ENCODE data around the gene RILPL1. TPM values are rescaled to one million over a fixed set of nuclear protein-coding genes. Genes with fewer than 3 reads are reported as not detected.

Gene RILPL1
- total RNA-seq, 3 donors from 2014 or later = 14.4 to 15.1 (median 14.7) TPM

DNA sequence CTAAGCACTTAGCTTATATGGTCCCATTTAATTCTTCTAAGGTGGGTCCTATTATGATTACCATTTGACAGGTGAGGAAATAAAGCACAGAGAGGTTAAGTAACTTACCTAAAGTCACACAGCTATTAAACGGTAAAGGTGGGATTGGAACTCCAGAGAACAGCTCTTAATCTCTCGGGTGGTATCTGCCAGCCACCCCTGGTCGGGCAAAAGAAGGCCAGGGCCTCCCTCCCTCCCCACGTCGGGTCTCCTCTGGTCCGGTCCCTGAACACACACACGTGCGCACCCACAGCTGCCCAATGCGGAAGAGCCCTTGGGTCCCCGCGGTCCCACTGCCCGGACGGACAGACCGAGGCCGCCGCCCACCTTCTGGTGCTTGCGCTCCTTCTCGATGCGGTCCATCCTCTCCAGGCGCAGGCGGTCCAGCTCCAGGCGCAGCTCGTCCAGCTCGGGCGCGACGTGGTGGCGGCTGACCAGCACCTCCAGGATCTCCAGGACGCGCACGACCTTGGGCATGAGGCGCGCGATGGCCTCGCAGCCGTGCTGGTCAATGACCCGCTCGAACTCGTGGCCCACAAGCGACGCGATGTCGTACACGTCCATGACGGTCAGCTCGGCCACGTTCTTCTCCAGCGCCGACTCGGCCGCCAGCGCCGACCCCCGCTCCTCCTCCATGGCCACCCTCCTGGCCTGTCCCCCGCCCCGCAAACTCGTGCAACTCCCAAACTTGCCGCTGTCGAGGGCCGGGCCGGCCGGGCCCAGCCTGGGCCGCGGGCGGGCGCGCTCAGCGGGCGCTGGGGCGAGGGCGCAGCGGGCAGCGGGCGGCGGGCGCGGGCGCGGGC is 490 bp downstream of the RILPL1 start:
- no peak for DNase-seq (ENCODE audit: low spot score in 2 of 2)
- H3K27me3 ChIP-seq = no peaks in the 10 kb centered on the region
- peaks cover 0 to 18% of the 10 kb centered on the region in 2 donors for H3K4me1 ChIP-seq
- H3K9me3 ChIP-seq = no peaks in the 10 kb centered on the region
- TF ChIP-seq, protein P1, sequence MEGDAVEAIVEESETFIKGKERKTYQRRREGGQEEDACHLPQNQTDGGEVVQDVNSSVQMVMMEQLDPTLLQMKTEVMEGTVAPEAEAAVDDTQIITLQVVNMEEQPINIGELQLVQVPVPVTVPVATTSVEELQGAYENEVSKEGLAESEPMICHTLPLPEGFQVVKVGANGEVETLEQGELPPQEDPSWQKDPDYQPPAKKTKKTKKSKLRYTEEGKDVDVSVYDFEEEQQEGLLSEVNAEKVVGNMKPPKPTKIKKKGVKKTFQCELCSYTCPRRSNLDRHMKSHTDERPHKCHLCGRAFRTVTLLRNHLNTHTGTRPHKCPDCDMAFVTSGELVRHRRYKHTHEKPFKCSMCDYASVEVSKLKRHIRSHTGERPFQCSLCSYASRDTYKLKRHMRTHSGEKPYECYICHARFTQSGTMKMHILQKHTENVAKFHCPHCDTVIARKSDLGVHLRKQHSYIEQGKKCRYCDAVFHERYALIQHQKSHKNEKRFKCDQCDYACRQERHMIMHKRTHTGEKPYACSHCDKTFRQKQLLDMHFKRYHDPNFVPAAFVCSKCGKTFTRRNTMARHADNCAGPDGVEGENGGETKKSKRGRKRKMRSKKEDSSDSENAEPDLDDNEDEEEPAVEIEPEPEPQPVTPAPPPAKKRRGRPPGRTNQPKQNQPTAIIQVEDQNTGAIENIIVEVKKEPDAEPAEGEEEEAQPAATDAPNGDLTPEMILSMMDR (IDR thresholded peaks at IDR 0.05) = no peak
- TF ChIP-seq POLR2AphosphoS5 (IDR thresholded peaks at IDR 0.05) = peak in 2 of 3 donors; percentile 17 to 24
- intact Hi-C loops (cut with DNase I; ENCODE audit: low total_unique reads) = no loop called here
- peak overlapping the region; percentile 70 to 99 (median 79) for H3K4me3 ChIP-seq
- H3K27ac ChIP-seq = peak overlapping the region; percentile 68 to 96
- no peaks in the 10 kb centered on the region for H3K36me3 ChIP-seq

GRCh38 chr12:123532019-123532418 is 1.5 kb downstream of the RILPL1 start:
- Histone ChIP-seq H3K36me3 (no peaks in the 10 kb centered on the region), H3K9me3 (no peaks in the 10 kb centered on the region), H3K4me3 (peak overlapping the region in 2 of 3 donors; percentile 79 to 99), H3K4me1 (peaks cover 0 to 18% of the 10 kb centered on the region in 2 donors), H3K27me3 (no peaks in the 10 kb centered on the region), H3K27ac (peak overlapping the region; percentile 68 to 96)
- no peak for DNase-seq (ENCODE audit: low spot score in 2 of 2)
- intact Hi-C loops (cut with DNase I; ENCODE audit: low total_unique reads) = no loop called here
- TF ChIP-seq POLR2A (IDR thresholded peaks at IDR 0.05) (no peak), POLR2AphosphoS5 (IDR thresholded peaks at IDR 0.05) (no peak)
- TF ChIP-seq, protein P1 (IDR thresholded peaks at IDR 0.05) = no peak

- H3K36me3 ChIP-seq = no peaks in the 10 kb centered on the region
- no peak overlapping the region for H3K4me3 ChIP-seq
- no peak for DNase-seq (ENCODE audit: low spot score in 2 of 2)
- H3K4me1 ChIP-seq = peaks cover 0 to 18% of the 10 kb centered on the region in 2 donors
- no peaks in the 10 kb centered on the region for H3K9me3 ChIP-seq
- TF ChIP-seq, protein P1 (IDR thresholded peaks at IDR 0.05) = no peak
- no peak for TF ChIP-seq POLR2AphosphoS5 (IDR thresholded peaks at IDR 0.05)
- no peak for TF ChIP-seq POLR2A (IDR thresholded peaks at IDR 0.05)
- intact Hi-C loops (cut with DNase I; ENCODE audit: low total_unique reads) = no loop called here
- peak overlapping the region; percentile 68 to 96 for H3K27ac ChIP-seq
- no peaks in the 10 kb centered on the region for H3K27me3 ChIP-seq
Measured at GRCh38 chr12:123531091-123531490, 2.4 kb downstream of the RILPL1 start.

DNA sequence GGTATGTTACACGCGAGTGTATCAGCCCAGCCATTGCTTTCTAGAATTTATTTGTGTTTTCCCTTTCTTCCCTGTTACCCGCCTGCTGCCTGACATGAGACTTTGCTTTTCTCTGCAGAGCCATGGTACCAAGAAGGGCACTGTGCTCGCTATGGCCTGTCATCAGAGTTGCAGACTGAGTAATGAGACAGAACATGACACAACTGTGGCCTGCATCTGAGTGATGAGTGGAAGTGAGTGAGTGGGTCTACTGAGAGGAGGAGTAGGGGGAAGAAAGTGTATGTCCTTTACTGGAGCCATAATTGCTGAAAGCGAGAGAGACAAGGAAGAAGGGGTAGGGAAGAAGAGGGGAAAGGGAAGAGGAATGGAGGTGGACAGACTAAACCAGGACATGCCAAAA is 2.9 kb downstream of the RILPL1 start:
- Histone ChIP-seq H3K9me3 (no peaks in the 10 kb centered on the region), H3K4me1 (peaks cover 0 to 18% of the 10 kb centered on the region in 2 donors), H3K27ac (no peak overlapping the region), H3K36me3 (no peaks in the 10 kb centered on the region), H3K27me3 (no peaks in the 10 kb centered on the region), H3K4me3 (no peak overlapping the region)
- intact Hi-C loops (cut with DNase I; ENCODE audit: low total_unique reads) = no loop called here
- TF ChIP-seq, protein P1 (IDR thresholded peaks at IDR 0.05) = no peak
- TF ChIP-seq POLR2AphosphoS5 (IDR thresholded peaks at IDR 0.05) (no peak), POLR2A (IDR thresholded peaks at IDR 0.05) (no peak)
- no peak for DNase-seq (ENCODE audit: low spot score in 2 of 2)

- peaks cover 0 to 18% of the 10 kb centered on the region in 2 donors for H3K4me1 ChIP-seq
- intact Hi-C loops (cut with DNase I; ENCODE audit: low total_unique reads) = no loop called here
- no peaks in the 10 kb centered on the region for H3K27me3 ChIP-seq
- H3K4me3 ChIP-seq = no peak overlapping the region
- no peaks in the 10 kb centered on the region for H3K9me3 ChIP-seq
- no peaks in the 10 kb centered on the region for H3K36me3 ChIP-seq
- DNase-seq (ENCODE audit: low spot score in 2 of 2) = no peak
- H3K27ac ChIP-seq = no peak overlapping the region
- TF ChIP-seq POLR2AphosphoS5 (IDR thresholded peaks at IDR 0.05) (no peak), POLR2A (IDR thresholded peaks at IDR 0.05) (no peak)
- TF ChIP-seq, protein P1 (IDR thresholded peaks at IDR 0.05) = no peak
Measured at GRCh38 chr12:123529686-123530085, 3.8 kb downstream of the RILPL1 start.
